ENCODE measurements around the gene ZNF12.
"Not testable (repeated sequence)": the region's sequence is repeated elsewhere in the genome, so short reads cannot be mapped to it uniquely, and the experiment has no call there.

ZNF12 gene

DNA sequence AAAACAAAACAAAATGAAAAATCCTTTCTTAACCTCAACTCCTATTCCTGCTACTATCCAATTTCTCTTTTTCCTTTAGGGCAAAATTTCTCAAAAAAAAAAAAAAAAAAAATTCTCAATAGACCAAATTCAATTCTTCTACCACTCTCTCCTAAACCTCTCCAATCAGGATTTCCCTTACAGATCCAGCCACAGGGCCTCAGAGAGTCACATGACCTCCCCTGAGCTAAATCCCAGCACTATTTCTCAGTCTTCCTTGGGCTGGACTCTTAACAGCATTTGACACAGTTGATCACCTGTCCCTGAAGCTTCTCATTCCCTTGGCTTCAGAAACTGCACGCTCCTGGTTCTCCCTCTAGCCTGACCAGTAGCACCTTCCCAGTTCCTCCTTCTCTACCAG is 4.9 kb downstream of the ZNF12 start:
- H3K27ac ChIP-seq, result no peak overlapping the region
- no peak overlapping the region for H3K4me3 ChIP-seq

DNA sequence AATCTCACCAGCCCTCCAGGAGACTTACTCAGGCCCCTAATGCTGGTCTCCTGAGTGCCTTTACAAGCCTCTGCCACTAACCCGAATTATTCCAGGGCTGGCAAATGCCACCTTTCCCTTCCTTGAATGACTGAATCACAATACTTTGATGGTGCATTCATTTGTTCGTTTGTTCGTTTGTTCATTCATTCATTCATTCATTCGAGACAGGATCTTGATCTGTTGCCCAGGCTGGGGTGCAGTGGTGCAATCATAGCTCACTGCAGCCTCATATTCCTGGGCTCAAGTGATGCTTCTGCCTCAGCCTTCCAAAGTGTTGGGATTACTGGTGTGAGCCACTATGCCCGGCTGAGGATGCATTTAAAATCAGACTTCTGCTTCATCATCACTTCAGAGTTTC is 6.0 kb downstream of the ZNF12 start:
- no peak overlapping the region for H3K27ac ChIP-seq
- no peak overlapping the region for H3K4me3 ChIP-seq

DNA sequence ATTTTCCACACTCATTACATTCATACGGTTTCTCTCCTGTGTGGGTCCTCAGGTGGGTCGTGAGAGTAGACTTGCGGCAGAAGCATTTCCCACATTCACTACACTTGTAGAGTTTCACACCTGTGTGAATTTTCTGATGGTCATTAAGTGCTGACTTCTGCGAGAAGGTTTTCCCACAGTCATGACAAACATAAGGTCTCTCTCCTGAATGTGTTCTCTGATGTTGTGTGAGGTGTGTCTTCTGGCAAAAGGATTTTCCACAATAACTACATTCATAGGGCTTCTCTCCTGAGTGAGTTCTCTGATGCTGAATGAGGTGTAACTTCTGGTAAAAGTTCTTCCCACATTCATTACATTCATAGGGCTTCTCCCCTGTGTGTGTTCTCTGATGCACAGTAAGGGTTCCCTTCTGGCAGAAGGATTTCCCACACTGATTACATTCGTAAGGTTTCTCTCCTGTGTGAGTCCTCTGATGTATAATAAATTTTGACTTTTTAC is 15.1 kb downstream of the ZNF12 start:
- H3K4me3 ChIP-seq, result no peak overlapping the region

DNA sequence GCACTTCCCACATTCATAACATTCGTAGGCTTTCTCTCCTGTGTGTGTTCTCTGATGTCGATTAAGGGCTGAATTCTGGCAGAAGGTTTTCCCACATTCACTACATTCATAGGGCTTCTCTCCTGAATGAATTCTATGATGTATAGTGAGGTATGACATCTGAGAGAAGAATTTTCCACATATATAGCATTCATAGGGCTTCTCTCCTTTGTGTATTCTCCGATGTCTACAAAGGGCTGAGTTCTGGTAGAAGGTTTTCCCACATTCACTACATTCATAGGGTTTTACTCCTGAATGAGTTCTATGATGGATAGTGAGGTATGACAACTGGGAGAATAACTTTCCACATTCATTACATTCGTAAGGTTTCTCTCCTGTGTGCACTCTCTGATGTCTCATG is 15.6 kb downstream of the ZNF12 start:
- no peak overlapping the region for H3K27ac ChIP-seq
- no peak overlapping the region for H3K4me3 ChIP-seq

More for the DNA sequence above, 15.1 kb downstream of the ZNF12 start:
- no peak overlapping the region for H3K27ac ChIP-seq

DNA sequence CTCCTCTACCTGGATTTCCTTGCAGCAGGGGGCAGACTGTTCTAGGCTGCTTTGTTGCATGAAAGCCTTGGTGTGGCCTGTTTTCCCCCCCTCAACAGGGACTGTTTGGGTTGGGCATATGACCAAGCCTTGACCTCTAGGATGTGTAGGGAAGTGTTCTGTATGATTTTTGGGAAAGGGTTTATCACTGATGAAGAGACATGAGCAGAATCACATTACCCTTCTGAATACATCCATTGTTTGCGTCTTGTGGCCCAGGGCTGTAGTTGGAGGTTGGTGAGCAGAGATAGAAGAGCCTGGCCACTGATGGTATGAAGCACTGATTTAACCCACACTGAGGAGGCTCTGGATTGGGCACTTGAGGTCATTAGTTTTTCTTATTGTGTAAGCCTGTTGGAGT is 26.6 kb downstream of the ZNF12 start:
- Histone ChIP-seq H3K27ac (no peak overlapping the region), H3K4me3 (no peak overlapping the region)

DNA sequence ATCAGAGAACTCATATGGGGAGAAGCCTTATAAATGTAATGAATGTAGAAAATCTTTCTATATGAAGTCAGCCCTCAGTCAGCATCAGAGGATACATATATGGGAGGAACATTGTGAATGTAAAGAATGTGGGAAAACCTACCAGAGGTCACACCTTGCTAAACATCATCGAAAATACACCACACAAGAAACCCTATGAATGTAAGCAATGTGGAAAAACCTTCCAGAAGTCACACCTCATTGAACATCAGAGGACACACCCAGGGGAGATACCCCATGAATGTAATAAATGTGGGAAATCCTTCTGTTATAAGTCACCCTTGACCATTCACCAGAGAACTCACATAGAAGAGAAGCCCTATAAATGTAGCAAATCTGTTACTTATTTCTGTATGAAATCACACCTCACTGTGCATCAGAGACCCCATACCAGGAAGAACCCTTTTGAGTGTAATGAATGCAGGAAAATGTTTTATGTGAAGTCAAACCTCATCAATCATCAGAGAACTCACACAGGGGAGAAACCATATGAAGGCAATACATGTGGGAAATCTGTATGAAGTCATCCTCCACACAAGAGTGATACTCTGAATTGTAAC is 30.8 kb downstream of the ZNF12 start:
- Histone ChIP-seq H3K4me3 (no peak overlapping the region), H3K27ac (no peak overlapping the region)

DNA sequence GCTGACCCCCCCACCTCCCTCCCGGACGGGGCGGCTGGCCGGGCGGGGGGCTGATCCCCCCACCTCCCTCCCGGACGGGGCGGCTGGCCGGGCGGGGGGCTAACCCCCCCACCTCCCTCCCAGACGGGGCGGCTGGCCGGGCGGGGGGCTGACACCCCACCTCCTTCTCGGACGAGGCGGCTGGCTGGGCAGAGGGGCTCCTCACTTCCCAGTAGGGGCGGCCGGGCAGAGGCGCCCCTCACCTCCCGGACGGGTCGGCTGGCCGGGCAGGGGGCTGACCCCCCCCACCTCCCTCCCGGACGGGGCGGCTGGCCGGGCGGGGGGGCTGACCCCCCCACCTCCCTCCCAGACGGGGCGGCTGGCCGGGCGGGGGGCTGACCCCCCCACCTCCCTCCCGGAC is 35.9 kb downstream of the ZNF12 start:
- not testable (repeated sequence) for H3K27ac ChIP-seq, H3K4me3 ChIP-seq

DNA sequence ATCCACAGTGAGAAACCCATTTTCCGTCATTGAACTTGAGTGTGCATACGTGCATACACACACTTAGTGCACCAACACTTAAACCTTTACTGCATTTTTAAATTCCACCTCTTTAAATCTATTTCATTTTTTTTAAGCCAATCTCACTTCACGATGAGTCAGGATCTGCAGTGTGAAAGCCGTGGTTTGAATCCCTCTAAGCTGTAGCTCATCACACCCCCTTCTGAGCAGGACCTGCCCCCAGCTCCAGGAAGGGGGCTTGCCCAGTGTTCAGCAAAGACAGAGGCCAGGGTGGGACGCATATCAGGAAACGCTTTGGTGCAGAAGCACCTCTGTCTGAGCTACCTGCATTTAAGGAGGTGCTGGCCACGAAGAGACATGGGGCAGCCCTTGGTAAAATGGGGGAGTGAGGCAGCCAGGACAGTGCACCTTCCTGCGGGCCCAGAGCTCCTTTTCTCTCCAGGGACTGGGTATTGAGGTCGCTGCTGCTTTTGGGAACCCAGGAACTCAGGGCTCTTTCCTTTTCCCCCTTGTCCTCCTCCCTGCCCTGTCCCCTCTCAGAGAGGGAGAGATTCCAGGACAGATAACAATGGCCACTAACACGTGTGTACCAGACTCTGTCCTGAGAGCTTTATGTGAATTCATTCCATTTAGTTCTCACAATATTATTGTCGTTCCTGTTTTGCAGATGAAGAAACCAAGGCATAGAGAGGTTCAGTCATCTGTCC is 48.0 kb downstream of the ZNF12 start:
- Histone ChIP-seq H3K27ac (no peak overlapping the region), H3K4me3 (no peak overlapping the region)

DNA sequence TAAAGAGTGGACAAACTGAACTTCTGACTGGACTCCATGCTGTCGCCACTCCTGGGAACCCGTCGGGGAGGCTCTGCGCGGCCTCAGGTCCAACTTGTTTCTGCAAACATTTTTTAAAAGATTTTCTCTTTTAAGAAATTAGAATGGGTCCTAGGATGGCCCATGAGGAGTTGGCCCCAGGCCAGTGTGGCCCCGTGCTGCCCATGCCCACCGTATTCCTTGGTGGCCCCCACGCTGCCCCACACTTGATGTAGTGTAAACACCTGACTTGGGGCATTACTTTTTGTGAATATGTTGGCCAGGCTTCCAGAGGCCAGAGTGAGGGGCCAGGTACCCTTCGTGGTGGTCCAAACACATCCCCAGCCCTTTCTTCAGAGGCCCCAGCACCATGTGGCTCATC is 50.3 kb downstream of the ZNF12 start:
- no peak overlapping the region for H3K27ac ChIP-seq
- H3K4me3 ChIP-seq, result no peak overlapping the region

DNA sequence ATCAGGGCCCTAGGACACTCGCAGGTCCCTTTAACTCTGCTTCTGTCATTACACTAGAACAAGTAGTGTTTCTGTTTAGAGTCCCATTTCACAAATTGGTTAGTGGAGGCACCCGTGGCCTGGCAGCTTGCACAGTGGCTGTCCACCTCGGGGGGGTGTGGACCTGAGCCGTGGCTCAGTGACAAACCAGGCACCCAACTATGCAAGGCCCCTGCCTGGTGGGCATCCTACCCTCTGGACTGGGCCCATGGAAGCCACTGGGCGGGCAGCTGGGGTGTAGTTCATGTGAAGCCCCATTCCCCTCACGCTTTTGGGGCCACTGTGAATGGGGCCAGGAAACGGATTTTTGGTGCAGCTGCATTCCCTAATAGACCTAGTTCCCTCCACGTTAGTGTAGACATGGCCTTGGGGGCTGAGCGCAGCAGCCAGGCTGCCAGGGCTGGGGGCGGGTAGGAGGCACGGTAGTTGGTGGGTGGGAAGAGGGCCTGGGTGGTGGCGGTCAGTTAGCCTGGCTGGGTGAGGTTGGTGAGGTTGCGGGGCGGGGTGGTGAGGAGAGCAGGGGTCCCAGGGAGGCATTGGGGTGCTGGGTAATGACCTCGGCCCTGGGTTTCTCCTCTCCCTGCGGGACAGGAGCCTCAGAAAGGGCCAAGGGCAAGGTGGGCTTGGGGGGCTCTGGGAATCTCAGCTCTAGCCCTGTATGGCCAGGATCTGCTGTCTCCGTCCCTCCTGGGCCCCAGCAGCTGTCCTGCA is 50.9 kb downstream of the ZNF12 start:
- no peak overlapping the region for H3K27ac ChIP-seq
- H3K4me3 ChIP-seq, result no peak overlapping the region

DNA sequence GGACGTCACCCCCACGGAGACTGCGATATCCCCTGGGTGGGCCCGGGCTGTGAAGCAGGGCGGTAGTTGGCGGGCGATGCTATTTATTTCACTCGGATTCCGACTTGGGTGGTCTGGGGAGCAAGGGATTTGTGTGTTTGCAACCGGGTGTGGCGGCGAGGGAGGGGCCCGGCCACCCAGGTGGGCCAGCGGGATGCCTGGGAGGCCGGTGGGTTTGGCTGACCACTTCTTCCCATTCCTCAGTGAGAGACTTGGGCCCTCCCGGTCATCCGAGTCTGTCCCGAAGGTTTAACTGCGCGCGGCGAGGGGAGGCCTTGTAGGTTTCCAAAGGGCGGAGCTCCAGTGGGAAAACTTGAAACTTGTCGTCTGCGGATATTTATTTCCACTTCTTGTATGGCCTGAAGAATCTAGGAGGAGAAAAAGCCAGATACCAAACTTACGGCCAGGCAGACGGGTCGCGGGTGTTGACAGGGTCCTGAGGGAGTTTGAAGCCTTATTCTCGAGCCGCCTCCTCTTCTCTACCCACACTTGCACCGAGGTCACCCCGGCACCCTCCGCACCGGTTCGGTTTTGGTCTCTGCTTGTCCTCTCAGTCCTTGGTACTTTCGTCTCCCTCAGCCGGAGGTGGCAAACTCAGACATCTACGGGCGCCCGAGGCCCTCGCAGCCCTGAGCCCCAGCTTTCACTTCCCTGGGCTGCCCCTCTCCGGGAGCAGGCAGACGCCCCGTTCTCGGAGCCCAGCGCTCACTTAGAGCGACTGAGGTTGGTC is 51.7 kb downstream of the ZNF12 start:
- Histone ChIP-seq H3K4me3 (no peak overlapping the region), H3K27ac (no peak overlapping the region)

DNA sequence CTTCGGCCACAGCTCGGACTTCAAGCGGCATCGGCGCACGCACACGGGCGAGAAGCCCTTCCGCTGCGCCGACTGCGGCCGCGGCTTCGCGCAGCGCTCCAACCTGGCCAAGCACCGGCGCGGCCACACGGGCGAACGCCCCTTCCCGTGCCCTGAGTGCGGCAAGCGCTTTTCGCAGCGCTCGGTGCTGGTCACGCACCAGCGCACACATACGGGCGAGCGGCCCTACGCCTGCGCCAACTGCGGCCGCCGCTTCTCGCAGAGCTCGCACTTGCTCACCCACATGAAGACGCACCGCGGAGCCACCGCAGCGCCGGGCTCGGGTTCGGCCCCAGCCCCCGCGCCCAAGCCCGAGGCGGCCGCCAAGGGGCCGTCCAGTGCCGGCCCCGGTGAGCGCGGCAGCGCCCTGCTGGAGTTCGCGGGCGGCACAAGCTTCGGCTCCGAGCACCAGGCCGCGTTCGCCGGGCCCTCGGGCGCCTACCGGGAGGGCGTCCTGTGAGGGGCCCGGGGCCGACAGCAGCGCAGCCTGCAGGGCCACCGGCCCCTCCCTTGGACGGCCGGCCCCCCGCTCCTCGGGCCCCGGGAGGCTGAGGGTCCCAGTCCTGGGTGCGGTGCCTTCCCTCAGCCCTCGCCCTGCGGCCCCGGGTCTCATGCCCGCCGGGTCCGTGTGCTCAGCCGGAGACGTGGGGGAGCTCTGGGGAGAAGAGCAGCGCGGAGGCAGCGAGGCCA is 52.5 kb downstream of the ZNF12 start:
- no peak overlapping the region for H3K27ac ChIP-seq
- H3K4me3 ChIP-seq, result no peak overlapping the region

DNA sequence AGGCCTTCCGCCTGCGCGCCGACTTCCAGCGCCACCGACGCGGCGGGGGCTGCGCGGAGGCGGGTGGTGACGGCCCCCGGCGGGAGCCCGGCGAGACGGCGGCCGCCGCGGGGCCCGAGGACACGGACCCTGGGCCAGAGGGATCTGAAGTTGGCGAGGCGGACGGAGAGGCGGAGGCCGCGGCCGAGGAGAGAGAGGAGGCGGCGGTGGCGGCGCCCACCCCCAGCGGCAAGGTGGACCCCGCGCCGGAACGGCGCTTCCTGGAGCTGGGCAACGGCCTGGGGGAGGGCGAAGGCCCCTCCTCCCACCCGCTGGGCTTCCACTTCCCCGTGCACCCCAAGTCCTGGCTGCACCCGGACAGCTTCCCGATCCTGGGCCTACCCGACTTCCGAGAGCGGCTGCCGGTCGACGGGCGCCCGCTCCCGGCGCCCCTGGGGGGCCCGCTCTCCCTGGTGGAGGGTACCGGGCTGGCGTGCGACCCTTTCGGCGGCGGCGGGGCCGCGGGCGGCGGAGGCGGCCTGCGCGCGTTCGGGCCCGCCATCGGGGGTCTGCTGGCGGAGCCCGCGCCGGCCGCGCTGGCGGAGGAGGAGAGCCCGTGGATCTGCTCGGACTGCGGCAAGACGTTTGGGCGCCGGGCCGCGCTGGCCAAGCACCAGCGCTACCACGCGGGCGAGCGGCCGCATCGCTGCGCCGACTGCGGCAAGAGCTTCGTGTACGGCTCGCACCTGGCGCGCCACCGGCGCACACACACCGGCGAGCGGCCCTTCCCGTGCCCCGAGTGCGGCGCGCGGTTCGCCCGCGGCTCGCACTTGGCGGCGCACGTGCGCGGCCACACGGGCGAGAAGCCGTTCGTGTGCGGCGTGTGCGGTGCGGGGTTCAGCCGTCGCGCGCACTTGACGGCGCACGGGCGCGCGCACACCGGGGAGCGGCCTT is 53.4 kb downstream of the ZNF12 start:
- H3K27ac ChIP-seq, result no peak overlapping the region
- H3K4me3 ChIP-seq, result no peak overlapping the region

DNA sequence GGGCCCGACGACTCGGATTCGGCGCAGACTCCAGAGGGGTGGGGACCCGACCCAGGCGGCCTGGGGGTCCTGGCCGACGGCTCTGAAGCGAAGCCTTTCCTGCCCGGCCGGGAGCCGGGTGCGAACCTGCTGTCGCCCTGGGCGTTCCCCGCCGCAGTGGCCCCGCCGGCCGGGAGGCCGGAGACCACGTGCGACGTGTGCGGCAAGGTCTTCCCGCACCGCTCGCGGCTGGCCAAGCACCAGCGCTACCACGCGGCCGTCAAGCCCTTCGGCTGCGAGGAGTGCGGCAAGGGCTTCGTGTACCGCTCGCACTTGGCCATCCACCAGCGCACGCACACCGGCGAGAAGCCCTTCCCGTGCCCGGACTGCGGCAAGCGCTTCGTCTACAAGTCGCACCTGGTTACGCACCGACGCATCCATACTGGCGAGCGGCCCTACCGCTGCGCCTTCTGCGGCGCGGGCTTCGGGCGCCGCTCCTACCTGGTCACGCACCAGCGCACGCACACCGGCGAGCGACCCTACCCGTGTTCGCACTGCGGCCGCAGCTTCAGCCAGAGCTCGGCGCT is 54.2 kb downstream of the ZNF12 start:
- H3K4me3 ChIP-seq, result no peak overlapping the region

DNA sequence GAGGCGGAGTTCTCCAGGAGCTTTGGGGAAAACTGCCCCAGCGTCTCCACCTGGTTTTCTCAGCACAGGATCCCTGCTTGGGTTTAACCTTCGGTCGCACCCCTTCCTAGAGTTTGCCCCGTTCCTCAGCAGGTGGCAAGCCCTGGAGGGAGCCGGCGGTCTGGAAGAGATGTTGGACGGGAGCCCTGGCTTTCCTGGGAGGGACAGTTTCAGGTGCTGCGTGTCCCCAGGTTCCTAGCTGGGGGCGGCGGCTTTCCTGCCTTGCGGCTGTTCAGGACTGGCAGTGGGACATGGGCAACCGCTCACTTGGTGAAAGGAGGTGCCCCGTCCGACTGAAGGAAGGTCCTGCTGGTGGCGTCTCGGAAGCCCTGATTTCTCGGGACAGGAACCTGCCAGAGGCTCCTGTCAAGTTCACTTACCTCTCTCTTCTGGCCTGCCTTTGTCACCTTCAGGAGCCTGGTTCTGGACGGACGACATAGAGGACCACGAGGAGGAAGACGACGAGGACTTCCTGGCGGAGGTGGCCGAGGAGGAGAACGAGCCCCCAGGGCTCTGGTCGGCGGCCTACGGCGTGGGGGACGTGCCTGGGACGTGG is 54.8 kb downstream of the ZNF12 start:
- Histone ChIP-seq H3K27ac (no peak overlapping the region), H3K4me3 (no peak overlapping the region)

More for the DNA sequence above, 54.2 kb downstream of the ZNF12 start:
- no peak overlapping the region for H3K27ac ChIP-seq

DNA sequence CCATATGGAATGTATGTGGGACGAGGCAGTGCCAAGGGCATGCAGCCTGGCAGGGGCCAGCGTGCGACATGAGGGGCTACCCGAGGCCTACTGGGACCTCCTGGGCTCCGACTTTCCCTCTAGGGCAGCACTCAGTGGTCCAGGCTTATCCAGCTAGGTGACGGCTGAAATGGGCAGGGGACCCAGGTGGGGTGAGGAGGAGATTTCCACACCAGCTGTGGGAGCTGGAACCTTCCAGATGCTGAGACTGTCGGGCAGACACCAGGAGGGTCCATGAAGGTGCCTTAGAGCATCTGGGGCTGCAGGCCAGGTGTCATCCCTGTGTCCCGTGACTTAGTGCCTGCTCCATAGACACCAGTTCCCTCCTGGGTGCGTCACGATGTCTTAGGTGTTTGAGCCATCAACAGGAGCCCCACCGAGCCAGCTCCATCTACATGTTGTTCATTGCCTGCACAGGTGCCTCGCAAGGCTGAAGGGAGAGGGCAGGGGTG is 56.2 kb downstream of the ZNF12 start:
- no peak overlapping the region for H3K4me3 ChIP-seq
- no peak overlapping the region for H3K27ac ChIP-seq

DNA sequence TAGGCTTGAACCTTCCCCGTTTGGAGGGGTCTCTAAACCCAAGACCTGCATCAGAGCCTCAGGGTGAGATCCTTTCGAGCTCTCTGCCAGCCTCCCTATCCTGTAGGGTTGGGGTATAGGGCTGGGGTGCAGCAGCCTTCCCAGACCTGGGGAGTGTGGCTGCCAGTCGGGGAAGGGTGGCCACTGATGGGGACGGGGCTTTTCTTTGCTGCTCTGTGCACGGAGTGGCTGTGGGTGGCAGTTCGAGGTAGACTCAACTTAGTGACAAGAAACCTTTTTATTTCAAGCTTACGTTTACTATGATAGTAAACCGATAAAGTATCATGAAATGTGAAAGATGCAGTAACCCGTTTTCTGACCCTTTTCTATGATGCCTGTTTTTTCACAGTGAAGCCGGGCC is 56.7 kb downstream of the ZNF12 start:
- no peak overlapping the region for H3K27ac ChIP-seq
- no peak overlapping the region for H3K4me3 ChIP-seq
